Bronchial epithelial cell (primary cell): ENCODE measurements around the gene TSPOAP1. TPM values are rescaled to one million over a fixed set of nuclear protein-coding genes. Genes with fewer than 3 reads are reported as not detected.

Experiments
- DNase-seq: peaks from one replicate; pipeline ENCODE4 v3.0.0-alpha.2; 2010; ENCODE audit warnings: low read depth
- FAIRE-seq: peaks from 2 replicates; lab custom pipeline; 2011; peaks lifted over from hg19 to GRCh38; lab: Jason Lieb, UNC
- H3K27me3 ChIP-seq: 2 replicates; pipeline ENCODE4 v1.5.1; 2011; ENCODE audit warnings: low read length; ENCODE audit not compliant: control insufficient read depth, insufficient read depth
- H3K36me3 ChIP-seq: 2 replicates; pipeline ENCODE4 v1.5.1; 2011; ENCODE audit warnings: low read length; ENCODE audit not compliant: control insufficient read depth, insufficient read depth
- H3K4me3 ChIP-seq: 2 replicates; pipeline ENCODE4 v1.5.1; 2011; ENCODE audit warnings: mild to moderate bottlenecking, low read depth, low read length, control low read depth
- CTCF ChIP-seq: IDR thresholded peaks from 2 replicates; pipeline ENCODE4 v1.5.1; 2011; ENCODE audit warnings: mild to moderate bottlenecking, moderate library complexity, low read length, control low read depth, inconsistent platforms; ENCODE audit not compliant: insufficient read depth, severe bottlenecking
- total RNA-seq: library from RNA; depleted of rRNA; stranded (reverse); fragments of >200 nt; gene quantifications from 2 replicates; pipeline ENCODE4 v1.2.1, GENCODE V29; 2014

Gene TSPOAP1
- total RNA-seq, 1 donor from 2014 or later: 0.53 TPM

GRCh38 chr17:58279736-58280479 is 48.7 kb downstream of the TSPOAP1 start:
- H3K36me3 ChIP-seq: no peaks in the 10 kb centered on the region
- TF ChIP-seq CTCF: no peak
- DNase-seq: no peak
- peaks cover 27% of the 10 kb centered on the region for H3K27me3 ChIP-seq
- no peak for FAIRE-seq
- no peak overlapping the region for H3K4me3 ChIP-seq

- peaks cover 22% of the 10 kb centered on the region for H3K27me3 ChIP-seq
- DNase-seq (no peak), FAIRE-seq (no peak)
- no peak for TF ChIP-seq CTCF
- no peak overlapping the region for H3K4me3 ChIP-seq
- H3K36me3 ChIP-seq: no peaks in the 10 kb centered on the region
Measured at GRCh38 chr17:58279016-58279711, 49.4 kb downstream of the TSPOAP1 start.

GRCh38 chr17:58278661-58279015 is 50.0 kb downstream of the TSPOAP1 start:
- FAIRE-seq: no peak
- Histone ChIP-seq H3K4me3 (no peak overlapping the region), H3K27me3 (peaks cover 19% of the 10 kb centered on the region), H3K36me3 (no peaks in the 10 kb centered on the region)
- no peak for TF ChIP-seq CTCF
- DNase-seq: no peak

GRCh38 chr17:58277802-58278595 is 50.6 kb downstream of the TSPOAP1 start:
- peaks cover 19% of the 10 kb centered on the region for H3K27me3 ChIP-seq
- no peak for TF ChIP-seq CTCF
- DNase-seq (no peak), FAIRE-seq (no peak)
- no peak overlapping the region for H3K4me3 ChIP-seq
- H3K36me3 ChIP-seq: no peaks in the 10 kb centered on the region

- Histone ChIP-seq H3K27me3 (peaks cover 19% of the 10 kb centered on the region), H3K36me3 (no peaks in the 10 kb centered on the region), H3K4me3 (no peak overlapping the region)
- peak; percentile 10 for DNase-seq
- FAIRE-seq: no peak
- TF ChIP-seq CTCF: peak; percentile 22
Measured at GRCh38 chr17:58277107-58277801, 51.3 kb downstream of the TSPOAP1 start.
